Neural crest cell (in vitro differentiated cells): ENCODE measurements around the gene OLFML1. TPM values are rescaled to one million over a fixed set of nuclear protein-coding genes. Genes with fewer than 3 reads are reported as not detected.

ENCODE experiments used
- DNase-seq: peaks from one replicate; pipeline ENCODE4 v3.0.0; 2021; ENCODE audit warnings: low read depth, mixed read lengths, low spot score
- H3K27ac Mint-ChIP-seq: one replicate; pipeline ENCODE4 v1.8.0; 2021; ENCODE audit warnings: mild to moderate bottlenecking, mixed read lengths; ENCODE audit not compliant: unreplicated experiment
- H3K27me3 Mint-ChIP-seq: 2 replicates; pipeline ENCODE4 v1.8.0; 2021; ENCODE audit warnings: low read depth, mild to moderate bottlenecking, mixed read lengths
- H3K36me3 Mint-ChIP-seq: 2 replicates; pipeline ENCODE4 v1.8.0; 2021; ENCODE audit warnings: low read depth, mild to moderate bottlenecking, mixed read lengths
- H3K4me1 Mint-ChIP-seq: 2 replicates; pipeline ENCODE4 v1.8.0; 2021; ENCODE audit warnings: mixed read lengths
- H3K4me3 Mint-ChIP-seq: one replicate; pipeline ENCODE4 v1.8.0; 2021; ENCODE audit warnings: mild to moderate bottlenecking, mixed read lengths
- H3K9me3 Mint-ChIP-seq: 2 replicates; pipeline ENCODE4 v1.8.0; 2021; ENCODE audit warnings: mixed read lengths
- CTCF ChIP-seq: fragments of 200-600 bp; sonication (generic); conservative IDR thresholded peaks from 2 replicates; pipeline ENCODE4 v1.5.0; 2021; ENCODE audit warnings: antibody characterized with exemption, mild to moderate bottlenecking
- total RNA-seq: library from RNA; stranded (reverse); gene quantifications from 2 replicates; pipeline ENCODE4 v1.2.1, GENCODE V29; 2021

The OLFML1 gene
- total RNA-seq, 1 donor from 2014 or later = 0.84 TPM

- H3K36me3 Mint-ChIP-seq = no peaks in the 10 kb centered on the region
- no peaks in the 10 kb centered on the region for H3K4me1 Mint-ChIP-seq
- H3K27me3 Mint-ChIP-seq = peaks cover 2% of the 10 kb centered on the region
- no peak overlapping the region for H3K4me3 Mint-ChIP-seq
- no peaks in the 10 kb centered on the region for H3K9me3 Mint-ChIP-seq
- DNase-seq = no peak
- no peak overlapping the region for H3K27ac Mint-ChIP-seq
- no peak for TF ChIP-seq CTCF
Observed at GRCh38 chr11:7530013-7530640, 44.8 kb downstream of the OLFML1 start.

- H3K4me1 Mint-ChIP-seq = no peaks in the 10 kb centered on the region
- H3K4me3 Mint-ChIP-seq = no peak overlapping the region
Observed at GRCh38 chr11:7531011-7531410, 45.7 kb downstream of the OLFML1 start.

GRCh38 chr11:7532405-7533145, 47.3 kb downstream of the OLFML1 start:
- H3K27ac Mint-ChIP-seq = no peak overlapping the region
- no peaks in the 10 kb centered on the region for H3K4me1 Mint-ChIP-seq
- H3K9me3 Mint-ChIP-seq = no peaks in the 10 kb centered on the region
- no peak for TF ChIP-seq CTCF
- peaks cover 8% of the 10 kb centered on the region for H3K27me3 Mint-ChIP-seq
- H3K4me3 Mint-ChIP-seq = no peak overlapping the region
- DNase-seq = no peak
- no peaks in the 10 kb centered on the region for H3K36me3 Mint-ChIP-seq

More at GRCh38 chr11:7531011-7531410, 45.7 kb downstream of the OLFML1 start:
- Mint-ChIP-seq H3K9me3 (no peaks in the 10 kb centered on the region), H3K27me3 (peaks cover 2% of the 10 kb centered on the region), H3K36me3 (no peaks in the 10 kb centered on the region), H3K27ac (no peak overlapping the region)
- TF ChIP-seq CTCF = no peak
- no peak for DNase-seq

- Mint-ChIP-seq H3K4me1 (no peaks in the 10 kb centered on the region), H3K9me3 (no peaks in the 10 kb centered on the region), H3K4me3 (no peak overlapping the region), H3K27me3 (peaks cover 12% of the 10 kb centered on the region), H3K27ac (no peak overlapping the region), H3K36me3 (no peaks in the 10 kb centered on the region)
- no peak for DNase-seq
- TF ChIP-seq CTCF = no peak
Observed at GRCh38 chr11:7533199-7534041, 48.1 kb downstream of the OLFML1 start.

- peaks cover 4% of the 10 kb centered on the region for H3K4me1 Mint-ChIP-seq
- H3K27me3 Mint-ChIP-seq = peaks cover 12% of the 10 kb centered on the region
- no peak overlapping the region for H3K4me3 Mint-ChIP-seq
- no peak for TF ChIP-seq CTCF
- no peaks in the 10 kb centered on the region for H3K36me3 Mint-ChIP-seq
- no peaks in the 10 kb centered on the region for H3K9me3 Mint-ChIP-seq
- H3K27ac Mint-ChIP-seq = no peak overlapping the region
- no peak for DNase-seq
Observed at GRCh38 chr11:7534042-7534378, 48.7 kb downstream of the OLFML1 start.
